T47D (cell line): ENCODE measurements around the gene MRPL46.

Experiments used
- DNase-seq, 2 experiments: peaks; one replicate each; pipeline versions ENCODE4 v3.0.0 to v3.0.0-alpha.2; 2011 to 2012; ENCODE audit warnings: low read depth in 1 of 2, low spot score in 1 of 2
- JUND ChIP-seq: IDR thresholded peaks from 2 replicates; pipeline ENCODE4 v1.6.1; 2012; ENCODE audit warnings: low read depth
- in situ Hi-C: cut with HindIII; loops from 2 replicates; pipeline ENCODE4 v1.10.0; 2016; ENCODE audit warnings: low sequenced_read_pairs, low pct_unique_long_range_greater_than_20kb

The MRPL46 gene

GRCh38 chr15:88467073-88467934 is at the start of gene MRPL46, which contains the start of gene MRPS11:
TSS of gene MRPL46 (minus strand) at chr15:88467388. CDS start at chr15:88467377, 11 bp downstream.
TSS of gene MRPS11 (plus strand) at chr15:88467708. CDS start at chr15:88467718, 10 bp downstream.
- TF ChIP-seq JUND = no peak
- in situ Hi-C loops = no loop called here
- peak; percentile 79 to 93 for DNase-seq

GRCh38 chr15:88513195-88513594 is 46.0 kb upstream of the MRPL46 start:
- TF ChIP-seq JUND = no peak
- DNase-seq = no peak
- in situ Hi-C loops = no loop called here

- TF ChIP-seq JUND = no peak
- in situ Hi-C loops = no loop called here
- no peak for DNase-seq
Observed at GRCh38 chr15:88512601-88513000, 45.4 kb upstream of the MRPL46 start.

GRCh38 chr15:88512078-88512477 is 44.9 kb upstream of the MRPL46 start:
- no peak for TF ChIP-seq JUND
- in situ Hi-C loops = no loop called here
- DNase-seq = no peak

GRCh38 chr15:88511161-88511560 is 44.0 kb upstream of the MRPL46 start:
- in situ Hi-C loops = no loop called here
- TF ChIP-seq JUND = no peak
- no peak for DNase-seq

GRCh38 chr15:88509964-88510363 is 42.8 kb upstream of the MRPL46 start:
- in situ Hi-C loops = no loop called here
- no peak for DNase-seq
- no peak for TF ChIP-seq JUND

GRCh38 chr15:88509321-88509720 is 42.1 kb upstream of the MRPL46 start:
- no peak for DNase-seq
- in situ Hi-C loops = no loop called here
- TF ChIP-seq JUND = no peak

GRCh38 chr15:88506628-88507027 is 39.4 kb upstream of the MRPL46 start:
- no peak for DNase-seq
- TF ChIP-seq JUND = no peak
- in situ Hi-C loops = no loop called here

GRCh38 chr15:88505721-88506120 is 38.5 kb upstream of the MRPL46 start:
- in situ Hi-C loops = no loop called here
- DNase-seq = no peak
- TF ChIP-seq JUND = no peak

- in situ Hi-C loops = no loop called here
- no peak for TF ChIP-seq JUND
- no peak for DNase-seq
Observed at GRCh38 chr15:88504445-88504844, 37.3 kb upstream of the MRPL46 start.

GRCh38 chr15:88498996-88499395 is 31.8 kb upstream of the MRPL46 start:
- no peak for DNase-seq
- TF ChIP-seq JUND = no peak
- in situ Hi-C loops = no loop called here

GRCh38 chr15:88497109-88497765 is 30.0 kb upstream of the MRPL46 start:
- no peak for DNase-seq
- no peak for TF ChIP-seq JUND
- in situ Hi-C loops = no loop called here

- DNase-seq = no peak
- TF ChIP-seq JUND = no peak
- in situ Hi-C loops = no loop called here
Observed at GRCh38 chr15:88493844-88494243, 26.7 kb upstream of the MRPL46 start.
